Prostate gland (tissue), 2 donors: Measurements from ENCODE around the gene ANKRD27. TPM values are rescaled to one million over a fixed set of nuclear protein-coding genes. Genes with fewer than 3 reads are reported as not detected.

ENCODE experiments used
- DNase-seq: peaks from one replicate; pipeline ENCODE4 v3.0.0-alpha.2; 2019; ENCODE audit warnings: low spot score
- H3K27ac ChIP-seq, 2 donors: fragments of 200-600 bp; sonication (generic); 2 replicates each; pipeline ENCODE4 v1.5.1; 2017 to 2019
- H3K27me3 ChIP-seq: fragments of 200-600 bp; sonication (generic); replicated peaks from 2 replicates; pipeline ENCODE4 v1.5.1; 2019; ENCODE audit not compliant: insufficient read depth
- H3K36me3 ChIP-seq, 2 donors: fragments of 200-600 bp; sonication (generic); 1 replicate in 1 of 2; 2 replicates in 1 of 2; pipeline versions ENCODE4 v1.5.1 to v1.8.1; 2017 to 2019
- H3K4me1 ChIP-seq: fragments of 200-600 bp; sonication (generic); replicated peaks from 2 replicates; pipeline ENCODE4 v1.5.1; 2019
- H3K4me3 ChIP-seq, 2 donors: fragments of 200-600 bp; sonication (generic); 2 replicates each; pipeline ENCODE4 v1.5.1; 2017 to 2019
- H3K9me3 ChIP-seq: fragments of 200-600 bp; sonication (generic); 2 replicates; pipeline ENCODE4 v1.5.1; 2017
- CTCF ChIP-seq, 4 experiments: fragments of 200-600 bp in 2 of 4; fragments of 450-650 bp in 2 of 4; sonication (generic) in 2 of 4; IDR thresholded peaks; 1 replicate in 3 of 4; 2 replicates in 1 of 4; pipeline ENCODE4 v1.5.1; 2016 to 2019; ENCODE audit warnings: antibody characterized with exemption in 4 of 4, mild to moderate bottlenecking in 2 of 4, moderate library complexity in 2 of 4
- POLR2A ChIP-seq: fragments of 450-650 bp; IDR thresholded peaks from one replicate; pipeline ENCODE4 v1.6.1; 2016; ENCODE audit warnings: antibody characterized with exemption, mild to moderate bottlenecking
- POLR2AphosphoS5 ChIP-seq: sonication (generic); formaldehyde crosslinking; IDR thresholded peaks from one replicate; pipeline ENCODE4 v1.6.1; 2017; ENCODE audit warnings: antibody characterized with exemption
- WGBS: methylation state at CpG from one replicate; pipeline ENCODE4 v1.1.5; 2018; 5-methylcytosine and 5-hydroxymethylcytosine counted together
- intact Hi-C: fragments of 100-400 bp; cut with DNase I; formaldehyde crosslinking; loops from one replicate; pipeline ENCODE4 v1.14.2; 2022
- small RNA-seq, 2 donors: library from RNA; depleted of rRNA; stranded (forward); fragments of <200 nt; gene quantifications; one replicate each; pipeline ENCODE3, GENCODE V24; 2016
- total RNA-seq, 2 donors: library from RNA; depleted of rRNA; stranded (reverse); fragments of >200 nt; gene quantifications; one replicate each; pipeline ENCODE4 v1.1.0, GENCODE V29; 2016

ANKRD27 gene
- total RNA-seq, 2 donors from 2014 or later, result 25.7 to 51.4 TPM

- H3K4me1 ChIP-seq, result no peaks in the 10 kb centered on the region
- H3K27me3 ChIP-seq, result no peaks in the 10 kb centered on the region
- H3K27ac ChIP-seq, result no peak overlapping the region
- DNase-seq, result no peak
- no peaks in the 10 kb centered on the region for H3K36me3 ChIP-seq
- no peak for TF ChIP-seq POLR2A
- no peak for TF ChIP-seq CTCF (IDR thresholded peaks at IDR 0.05)
- TF ChIP-seq POLR2AphosphoS5, result no peak
- intact Hi-C loops, result no loop called here
- H3K4me3 ChIP-seq, result no peak overlapping the region
- WGBS, result 58% methylated on average over 10 of the region's 10 CpGs
- no peaks in the 10 kb centered on the region for H3K9me3 ChIP-seq
Observed at GRCh38 chr19:32558607-32559228, 116.3 kb downstream of the ANKRD27 start.

GRCh38 chr19:32555786-32556185 is 119.2 kb downstream of the ANKRD27 start:
- no peak for DNase-seq
- intact Hi-C loops, result no loop called here
- Histone ChIP-seq H3K27ac (no peak overlapping the region), H3K27me3 (no peaks in the 10 kb centered on the region), H3K9me3 (no peaks in the 10 kb centered on the region), H3K4me1 (no peaks in the 10 kb centered on the region), H3K4me3 (no peak overlapping the region), H3K36me3 (no peaks in the 10 kb centered on the region)
- no peak for TF ChIP-seq POLR2AphosphoS5
- no peak for TF ChIP-seq POLR2A
- no peak for TF ChIP-seq CTCF (IDR thresholded peaks at IDR 0.05)
- 58% methylated on average over 1 of the region's 1 CpG for WGBS

GRCh38 chr19:32550666-32551065 is 124.3 kb downstream of the ANKRD27 start:
- Histone ChIP-seq H3K9me3 (no peaks in the 10 kb centered on the region), H3K27ac (no peak overlapping the region), H3K27me3 (no peaks in the 10 kb centered on the region), H3K4me3 (no peak overlapping the region), H3K4me1 (no peaks in the 10 kb centered on the region), H3K36me3 (no peaks in the 10 kb centered on the region)
- TF ChIP-seq POLR2A (no peak), CTCF (IDR thresholded peaks at IDR 0.05) (no peak), POLR2AphosphoS5 (no peak)
- intact Hi-C loops, result no loop called here
- WGBS, result 49% methylated on average over 5 of the region's 5 CpGs
- no peak for DNase-seq

Small RNA genes within 50 kb of the gene (small RNA-seq; reads per million reads assigned to genes)
- gene RN7SL789P (0 reads per million in 2 donors), gene SNORA68B (0 reads per million in 2 donors)

Other genes with a start within 250 kb of the ANKRD27 start
- 100 to 1,000 TPM in 1 of 2 donors, 10 to 100 TPM in 1; 92.8 to 106 TPM for gene PDCD5, start 94.0 kb downstream of the ANKRD27 start, total RNA-seq
- gene RGS9BP, start 668 bp upstream of the ANKRD27 start, total RNA-seq, result 1 to 10 TPM in 1 of 2 donors, under 1 TPM in 1; 0.82 to 2.7 TPM
- 10 to 100 TPM; 21.7 to 22.4 TPM for gene NUDT19, start 16.6 kb upstream of the ANKRD27 start, total RNA-seq
- gene TDRD12, start 44.6 kb upstream of the ANKRD27 start, total RNA-seq, result 1 to 10 TPM in 1 of 2 donors, under 1 TPM in 1; 0.41 to 9.8 TPM
- under 1 TPM in 1 of 2 donors, not detected in 1; 0.28 TPM for gene SLC7A9, start 194.6 kb upstream of the ANKRD27 start, total RNA-seq